Skeletal muscle tissue (tissue), 4 donors: ENCODE data around the gene CCDC12. TPM values are rescaled to one million over a fixed set of nuclear protein-coding genes. Genes with fewer than 3 reads are reported as not detected.

Experiments
- H3K27ac ChIP-seq: one replicate; pipeline ENCODE4 v1.7.0; 2013; ENCODE audit warnings: mild to moderate bottlenecking, low read depth, low read length, inconsistent platforms
- H3K27me3 ChIP-seq, 3 donors: one replicate each; pipeline ENCODE4 v1.7.0; 2013; ENCODE audit warnings: low read length in 3 of 3; ENCODE audit not compliant: control insufficient read depth in 3 of 3, insufficient read depth in 3 of 3
- H3K36me3 ChIP-seq, 3 donors: one replicate each; pipeline ENCODE4 v1.7.0; 2013; ENCODE audit warnings: low read length in 3 of 3; ENCODE audit not compliant: control insufficient read depth in 3 of 3, insufficient read depth in 3 of 3
- H3K4me1 ChIP-seq, 3 donors: one replicate each; pipeline ENCODE4 v1.7.0; 2013; ENCODE audit warnings: low read length in 3 of 3, mild to moderate bottlenecking in 3 of 3; ENCODE audit not compliant: control insufficient read depth in 3 of 3, insufficient read depth in 3 of 3
- H3K4me3 ChIP-seq, 3 donors: one replicate each; pipeline ENCODE4 v1.7.0; 2013; ENCODE audit warnings: low read length in 3 of 3
- H3K9ac ChIP-seq, 3 donors: one replicate each; pipeline ENCODE4 v1.7.0; 2013; ENCODE audit warnings: low read length in 3 of 3, mild to moderate bottlenecking in 3 of 3, moderate library complexity in 2 of 3, low read depth in 1 of 3
- H3K9me3 ChIP-seq, 3 donors: one replicate each; pipeline ENCODE4 v1.7.0; 2013; ENCODE audit warnings: low read length in 3 of 3; ENCODE audit not compliant: control insufficient read depth in 3 of 3
- total RNA-seq: library from RNA; depleted of rRNA; stranded (reverse); fragments of >200 nt; gene quantifications from one replicate; pipeline ENCODE4 v1.2.3, GENCODE V29; 2014
- donor health status: Osteomylitis.

CCDC12 gene
- total RNA-seq, 1 donor from 2014 or later: 27.1 TPM

GRCh38 chr3:47002171-47003055, 25.9 kb upstream of the CCDC12 start:
- Histone ChIP-seq H3K27ac (no peak overlapping the region), H3K27me3 (no peaks in the 10 kb centered on the region), H3K4me1 (peaks cover 0 to 6% (median 2%) of the 10 kb centered on the region in 3 donors), H3K9me3 (no peaks in the 10 kb centered on the region), H3K36me3 (peaks cover 21 to 43% (median 30%) of the 10 kb centered on the region in 3 donors), H3K9ac (no peak overlapping the region), H3K4me3 (no peak overlapping the region)

DNA sequence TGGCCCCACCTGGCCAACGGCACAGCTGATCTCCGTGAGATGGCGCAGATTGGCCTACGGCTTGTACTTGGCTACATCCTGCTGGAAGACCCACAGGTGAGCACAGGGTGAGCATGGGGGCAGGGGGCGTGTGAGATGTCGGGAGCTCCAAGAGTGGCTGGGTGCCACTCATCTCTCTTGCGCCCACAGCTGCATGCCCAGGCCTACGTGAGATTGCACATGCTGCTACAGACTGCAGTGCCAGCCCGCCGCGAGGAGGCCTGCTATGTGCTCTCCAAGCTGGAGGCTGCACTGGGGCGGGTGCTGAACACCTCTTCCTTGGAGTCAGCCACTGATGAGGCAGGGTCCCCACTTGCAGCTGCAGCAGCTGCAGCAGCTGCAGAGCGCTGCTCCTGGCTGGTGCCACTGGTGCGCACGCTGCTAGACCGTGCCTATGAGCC, 25.2 kb upstream of the CCDC12 start:
- peaks cover 21 to 43% (median 30%) of the 10 kb centered on the region in 3 donors for H3K36me3 ChIP-seq

DNA sequence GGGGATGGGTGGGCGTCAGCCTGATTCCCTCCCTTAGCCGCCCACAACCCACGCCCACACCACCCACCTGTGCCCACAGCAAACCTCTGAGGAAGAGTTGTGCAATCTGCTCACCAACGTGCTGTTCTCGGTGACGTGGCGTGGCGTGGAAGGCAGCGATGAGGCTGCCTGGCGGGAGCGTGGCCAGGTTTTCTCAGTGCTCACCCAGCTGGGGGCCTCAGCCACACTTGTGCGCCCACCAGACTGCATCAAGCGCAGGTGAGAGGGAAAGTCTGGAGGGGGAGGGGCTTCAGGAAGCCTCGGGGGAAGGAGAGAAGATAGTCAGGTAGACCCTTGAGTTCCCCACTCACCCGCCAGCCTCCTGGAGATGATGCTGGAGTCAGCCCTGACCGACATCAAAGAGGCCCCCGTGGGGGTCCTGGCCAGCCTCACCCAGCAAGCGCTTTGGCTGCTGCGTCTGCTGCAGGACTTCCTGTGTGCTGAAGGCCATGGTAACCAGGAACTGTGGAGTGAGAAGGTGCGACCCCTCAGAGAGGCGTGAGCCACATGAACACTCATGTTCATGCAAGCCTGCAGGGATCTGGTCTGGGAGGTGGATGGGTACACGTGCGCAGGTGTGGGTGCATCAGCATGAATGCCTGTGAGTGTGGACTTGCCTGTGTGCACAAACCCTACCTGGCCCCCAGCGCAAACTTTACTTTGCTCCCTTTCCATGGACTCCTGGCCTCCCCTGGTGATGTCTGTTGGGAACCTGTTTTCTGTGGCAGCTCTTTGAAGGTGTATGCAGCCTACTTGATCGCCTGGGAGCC, 24.6 kb upstream of the CCDC12 start:
- peaks cover 18 to 40% (median 30%) of the 10 kb centered on the region in 3 donors for H3K36me3 ChIP-seq
- H3K27ac ChIP-seq: no peak overlapping the region
- H3K9me3 ChIP-seq: no peaks in the 10 kb centered on the region
- no peak overlapping the region for H3K9ac ChIP-seq
- H3K27me3 ChIP-seq: no peaks in the 10 kb centered on the region
- H3K4me3 ChIP-seq: no peak overlapping the region
- H3K4me1 ChIP-seq: peaks cover 0 to 6% (median 2%) of the 10 kb centered on the region in 3 donors

More for the DNA sequence above, 25.2 kb upstream of the CCDC12 start:
- H3K4me1 ChIP-seq: peaks cover 0 to 6% (median 2%) of the 10 kb centered on the region in 3 donors
- H3K9ac ChIP-seq: no peak overlapping the region
- H3K9me3 ChIP-seq: no peaks in the 10 kb centered on the region
- no peaks in the 10 kb centered on the region for H3K27me3 ChIP-seq
- H3K27ac ChIP-seq: no peak overlapping the region
- no peak overlapping the region for H3K4me3 ChIP-seq

DNA sequence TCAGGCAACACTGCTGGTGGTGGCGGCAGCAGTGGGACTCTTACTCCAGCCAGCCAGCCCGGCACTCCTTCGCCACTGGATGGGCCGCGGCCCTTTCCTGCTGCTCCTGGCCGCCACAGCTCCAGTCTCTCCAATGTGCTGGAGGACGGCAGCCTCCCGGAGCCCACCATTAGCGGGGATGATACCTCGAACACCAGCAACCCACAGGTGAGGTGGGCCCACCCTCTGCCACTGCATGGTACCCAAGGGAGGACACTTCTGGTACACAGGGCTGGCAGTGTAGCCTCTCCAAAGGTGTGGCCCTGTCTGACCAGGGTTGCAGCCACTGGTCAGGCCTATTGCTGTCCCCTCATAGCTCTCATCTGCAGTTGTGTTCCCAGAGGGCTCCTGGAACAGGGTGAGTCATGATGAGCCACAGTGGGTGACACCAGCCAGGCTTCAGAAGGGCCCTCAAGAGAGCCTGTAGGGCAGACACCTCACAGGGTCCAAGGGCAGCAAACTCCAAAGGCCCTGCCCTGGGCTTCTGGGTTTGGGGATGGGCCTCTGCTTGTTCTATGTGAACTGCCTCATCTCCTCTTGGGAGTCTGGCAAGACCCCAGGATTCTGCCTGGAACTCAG, 23.8 kb upstream of the CCDC12 start:
- Histone ChIP-seq H3K27me3 (no peaks in the 10 kb centered on the region), H3K9ac (no peak overlapping the region), H3K36me3 (peaks cover 10 to 38% (median 24%) of the 10 kb centered on the region in 3 donors), H3K4me1 (peaks cover 0 to 6% (median 2%) of the 10 kb centered on the region in 3 donors), H3K27ac (no peak overlapping the region), H3K9me3 (no peaks in the 10 kb centered on the region), H3K4me3 (no peak overlapping the region)

DNA sequence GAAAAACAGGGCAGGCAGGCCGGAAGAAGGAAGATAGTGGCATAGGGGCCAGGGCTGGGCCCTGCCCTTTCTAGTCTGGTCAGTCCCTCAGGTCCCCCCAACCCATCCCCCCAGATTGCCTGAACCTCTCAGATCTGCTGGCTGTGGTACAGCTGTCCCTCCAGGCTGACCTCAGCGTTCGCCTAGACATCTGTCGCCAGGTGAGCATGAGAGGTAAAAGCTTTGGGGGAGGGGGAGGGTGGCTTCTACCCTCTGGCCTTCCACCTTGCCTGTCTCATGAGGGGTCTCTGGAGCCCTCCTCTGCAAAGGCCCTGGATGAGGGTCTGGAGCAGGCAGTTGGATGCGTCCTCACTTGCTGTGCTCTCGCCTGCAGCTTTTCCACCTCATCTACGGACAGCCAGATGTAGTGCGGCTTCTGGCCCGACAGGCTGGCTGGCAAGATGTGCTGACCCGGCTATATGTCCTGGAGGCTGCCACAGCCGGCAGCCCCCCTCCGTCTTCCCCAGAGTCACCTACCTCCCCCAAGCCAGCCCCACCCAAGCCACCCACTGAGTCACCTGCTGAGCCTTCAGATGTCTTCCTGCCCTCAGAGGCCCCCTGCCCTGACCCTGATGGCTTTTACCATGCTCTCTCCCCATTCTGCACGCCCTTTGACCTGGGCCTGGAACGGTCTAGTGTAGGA, 23.1 kb upstream of the CCDC12 start:
- no peaks in the 10 kb centered on the region for H3K27me3 ChIP-seq
- no peak overlapping the region for H3K4me3 ChIP-seq
- H3K9ac ChIP-seq: peak overlapping the region in 1 of 3 donors; percentile 20
- H3K4me1 ChIP-seq: peaks cover 0 to 12% (median 2%) of the 10 kb centered on the region in 3 donors
- no peaks in the 10 kb centered on the region for H3K9me3 ChIP-seq
- H3K36me3 ChIP-seq: peaks cover 10 to 33% (median 22%) of the 10 kb centered on the region in 3 donors
- H3K27ac ChIP-seq: no peak overlapping the region

DNA sequence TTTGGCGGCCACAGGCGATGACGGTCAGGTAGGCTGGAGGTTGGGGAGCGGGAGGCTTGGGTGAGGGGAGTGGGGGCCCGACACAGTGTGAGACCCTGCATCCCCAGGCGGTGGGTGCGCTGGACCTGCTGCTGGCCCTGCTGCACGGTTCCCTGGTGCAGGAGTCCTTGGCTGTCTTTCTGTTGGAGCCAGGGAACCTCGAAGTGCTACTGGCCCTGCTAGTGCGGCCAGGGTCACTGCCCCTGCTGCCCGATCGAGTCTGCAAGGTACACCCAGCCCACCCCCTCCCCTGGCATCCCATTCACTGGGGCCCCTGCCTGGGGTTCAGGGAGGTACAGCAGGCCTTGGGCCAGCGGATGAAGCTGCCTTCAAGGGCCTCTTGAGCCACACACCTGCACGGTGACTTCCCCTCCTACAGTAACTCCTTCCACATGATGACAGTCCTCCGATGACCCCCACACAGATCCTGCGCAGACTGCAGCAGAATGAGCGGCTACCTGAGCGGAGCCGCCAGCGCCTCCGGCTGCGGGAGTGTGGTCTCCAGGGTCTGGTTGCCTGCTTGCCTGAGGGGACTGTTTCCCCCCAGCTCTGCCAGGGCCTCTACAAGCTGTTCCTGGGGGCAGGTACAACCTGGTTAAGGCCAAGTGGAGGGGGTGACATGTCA, 22.4 kb upstream of the CCDC12 start:
- Histone ChIP-seq H3K9ac (no peak overlapping the region), H3K36me3 (peaks cover 12 to 26% (median 19%) of the 10 kb centered on the region in 3 donors), H3K27me3 (no peaks in the 10 kb centered on the region), H3K9me3 (no peaks in the 10 kb centered on the region), H3K4me3 (no peak overlapping the region), H3K4me1 (peaks cover 2 to 17% (median 4%) of the 10 kb centered on the region in 3 donors), H3K27ac (no peak overlapping the region)

GRCh38 chr3:46998121-46998851, 21.7 kb upstream of the CCDC12 start:
- H3K36me3 ChIP-seq: peaks cover 11 to 21% (median 19%) of the 10 kb centered on the region in 3 donors

DNA sequence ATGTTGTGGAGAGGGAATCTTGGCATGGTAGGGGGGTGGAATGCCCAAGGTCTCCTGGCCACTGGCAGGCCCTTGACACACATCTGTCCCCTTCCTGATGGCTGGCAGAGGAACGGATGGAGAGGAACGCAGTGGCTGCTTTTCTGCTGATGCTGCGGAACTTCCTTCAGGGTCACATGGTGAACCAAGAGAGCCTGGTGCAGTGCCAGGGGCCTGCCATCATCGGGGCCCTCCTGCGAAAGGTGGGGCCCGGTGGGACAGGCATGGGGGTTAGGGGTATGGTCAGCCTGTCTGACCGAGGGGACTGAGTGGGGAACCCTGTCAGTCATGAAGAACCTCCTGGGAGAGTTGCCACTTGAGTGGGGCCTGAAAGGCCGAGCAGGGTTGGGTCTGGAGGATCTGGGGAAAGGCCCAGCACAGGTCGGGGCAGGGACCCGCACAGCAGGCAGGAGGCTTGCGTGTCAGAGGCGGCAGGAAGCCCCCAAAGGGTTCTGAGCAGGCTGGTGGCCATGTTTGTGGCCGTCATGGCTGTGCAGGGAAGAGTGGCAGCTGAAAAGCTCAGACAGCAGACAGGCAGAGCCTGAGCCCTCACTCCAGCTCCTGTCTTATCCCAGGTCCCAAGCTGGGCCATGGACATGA, 21.0 kb upstream of the CCDC12 start:
- Histone ChIP-seq H3K4me1 (peaks cover 2 to 17% (median 4%) of the 10 kb centered on the region in 3 donors), H3K27ac (no peak overlapping the region), H3K4me3 (no peak overlapping the region), H3K9ac (peak overlapping the region in 1 of 3 donors; percentile 8), H3K9me3 (no peaks in the 10 kb centered on the region), H3K36me3 (peaks cover 7 to 16% (median 15%) of the 10 kb centered on the region in 3 donors), H3K27me3 (no peaks in the 10 kb centered on the region)

More at GRCh38 chr3:46998121-46998851, 21.7 kb upstream of the CCDC12 start:
- Histone ChIP-seq H3K27ac (no peak overlapping the region), H3K9ac (peak overlapping the region in 1 of 3 donors; percentile 8), H3K27me3 (no peaks in the 10 kb centered on the region), H3K4me3 (no peak overlapping the region), H3K4me1 (peaks cover 2 to 17% (median 4%) of the 10 kb centered on the region in 3 donors), H3K9me3 (no peaks in the 10 kb centered on the region)
